Endothelial cell (in vitro differentiated cells): ENCODE measurements around the gene NGEF. TPM values are rescaled to one million over a fixed set of nuclear protein-coding genes. Genes with fewer than 3 reads are reported as not detected.
A peak's percentile ranks its signal among the peaks of the same experiment; 100 is the strongest.

ENCODE experiments used
- DNase-seq: peaks from one replicate; pipeline ENCODE4 v3.0.0; 2021; ENCODE audit warnings: low spot score
- H3K27ac Mint-ChIP-seq: one replicate; pipeline ENCODE4 v1.8.0; 2021; ENCODE audit warnings: mixed read lengths, inconsistent platforms; ENCODE audit not compliant: unreplicated experiment
- H3K27me3 Mint-ChIP-seq: one replicate; pipeline ENCODE4 v1.8.0; 2021; ENCODE audit warnings: mild to moderate bottlenecking, moderate library complexity, mixed read lengths, inconsistent platforms; ENCODE audit not compliant: unreplicated experiment
- H3K36me3 Mint-ChIP-seq: one replicate; pipeline ENCODE4 v1.8.0; 2021; ENCODE audit warnings: mild to moderate bottlenecking, low read depth, mixed read lengths, inconsistent platforms; ENCODE audit not compliant: unreplicated experiment
- H3K4me1 Mint-ChIP-seq: one replicate; pipeline ENCODE4 v1.8.0; 2021; ENCODE audit warnings: mild to moderate bottlenecking, mixed read lengths, inconsistent platforms; ENCODE audit not compliant: unreplicated experiment
- H3K4me3 Mint-ChIP-seq: one replicate; pipeline ENCODE4 v1.8.0; 2021; ENCODE audit warnings: mild to moderate bottlenecking, mixed read lengths, inconsistent platforms; ENCODE audit not compliant: unreplicated experiment
- H3K9me3 Mint-ChIP-seq: one replicate; pipeline ENCODE4 v1.8.0; 2021; ENCODE audit warnings: mixed read lengths, inconsistent platforms; ENCODE audit not compliant: unreplicated experiment
- CTCF ChIP-seq: fragments of 200-600 bp; sonication (generic); IDR thresholded peaks from one replicate; pipeline ENCODE4 v1.5.0; 2021; ENCODE audit warnings: antibody characterized with exemption; ENCODE audit not compliant: unreplicated experiment
- total RNA-seq: library from RNA; stranded (reverse); fragmentation: NEBNext Ultra II Directional; extraction: Animal tissue kit (Norgen Biotek cat#: 25700); gene quantifications from one replicate; pipeline ENCODE4 v1.2.1, GENCODE V29; 2021; ENCODE audit not compliant: unreplicated experiment

The NGEF gene
- total RNA-seq, 1 donor from 2014 or later, result 1.4 TPM

DNA sequence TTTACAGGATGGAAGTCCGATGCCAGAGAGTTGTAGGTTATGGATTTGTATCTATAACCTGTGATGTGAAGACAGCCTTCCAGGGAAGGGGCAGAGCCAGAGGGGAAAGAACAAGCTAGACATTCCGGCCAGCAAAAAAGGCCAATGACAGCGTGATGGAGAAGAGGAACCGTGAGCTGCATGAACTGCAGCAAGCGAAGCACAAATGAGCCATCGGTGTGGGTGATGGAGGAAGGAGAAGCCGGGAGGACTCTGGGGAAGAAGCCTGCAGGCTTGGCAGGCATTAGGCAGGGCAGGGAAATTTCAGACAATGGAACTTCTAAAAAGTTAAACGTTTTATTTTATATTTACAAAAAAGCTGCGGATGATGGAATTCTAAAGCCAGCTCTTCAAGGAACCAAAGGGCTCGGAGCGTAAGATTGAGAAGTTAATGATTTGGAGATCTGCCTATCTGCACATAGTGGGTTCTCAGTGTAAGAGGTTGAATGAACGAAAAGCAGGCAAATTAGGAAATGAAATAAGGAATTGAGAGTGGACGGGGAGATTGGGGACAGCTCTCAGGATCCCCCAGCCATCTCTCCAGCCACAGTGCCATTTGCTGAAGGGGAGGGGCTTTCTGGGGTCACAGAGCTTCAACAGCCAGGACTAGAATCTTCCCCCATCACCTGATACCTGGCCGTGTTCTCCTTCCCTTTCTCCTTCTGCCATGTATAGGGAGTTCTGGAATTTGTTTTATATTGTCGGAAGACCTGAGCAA lies 28.4 kb downstream of the NGEF start:
- no peak overlapping the region for H3K27ac Mint-ChIP-seq
- TF ChIP-seq CTCF, result no peak
- H3K4me3 Mint-ChIP-seq, result no peak overlapping the region
- no peaks in the 10 kb centered on the region for H3K27me3 Mint-ChIP-seq
- DNase-seq, result no peak
- peaks cover 3% of the 10 kb centered on the region for H3K4me1 Mint-ChIP-seq
- no peaks in the 10 kb centered on the region for H3K9me3 Mint-ChIP-seq
- H3K36me3 Mint-ChIP-seq, result no peaks in the 10 kb centered on the region

DNA sequence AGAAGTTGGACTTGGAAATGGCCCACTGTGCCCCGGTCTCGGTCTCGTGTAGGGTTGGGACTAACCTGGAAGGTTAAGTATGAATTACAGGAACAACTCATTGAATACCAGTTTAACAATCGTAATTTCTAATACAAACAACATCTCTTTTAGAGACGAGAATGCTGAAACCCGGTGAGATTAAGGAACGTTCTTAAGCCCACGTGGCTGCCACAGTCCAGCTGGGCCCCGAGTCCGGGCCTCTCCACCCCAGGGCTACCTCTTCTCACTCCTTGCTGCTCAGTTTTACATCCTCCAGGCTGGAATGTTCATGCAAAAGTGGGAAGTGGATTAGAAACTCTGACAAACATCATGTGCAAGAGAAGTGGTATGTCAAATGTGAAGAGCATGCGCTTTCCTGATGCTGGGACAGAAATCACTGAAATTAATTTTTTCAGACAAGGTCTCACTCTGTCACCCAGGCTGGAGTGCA lies 29.4 kb downstream of the NGEF start:
- Mint-ChIP-seq H3K27me3 (no peaks in the 10 kb centered on the region), H3K4me1 (peaks cover 3% of the 10 kb centered on the region), H3K27ac (no peak overlapping the region), H3K36me3 (no peaks in the 10 kb centered on the region), H3K9me3 (no peaks in the 10 kb centered on the region), H3K4me3 (no peak overlapping the region)
- TF ChIP-seq CTCF, result no peak
- no peak for DNase-seq

GRCh38 chr2:232982926-232983668 lies 30.0 kb downstream of the NGEF start:
- no peaks in the 10 kb centered on the region for H3K9me3 Mint-ChIP-seq
- no peaks in the 10 kb centered on the region for H3K36me3 Mint-ChIP-seq
- H3K4me3 Mint-ChIP-seq, result no peak overlapping the region
- no peak overlapping the region for H3K27ac Mint-ChIP-seq
- no peaks in the 10 kb centered on the region for H3K27me3 Mint-ChIP-seq
- DNase-seq, result peak; percentile 18
- peaks cover 3% of the 10 kb centered on the region for H3K4me1 Mint-ChIP-seq
- TF ChIP-seq CTCF, result no peak

- no peak for TF ChIP-seq CTCF
- Mint-ChIP-seq H3K36me3 (no peaks in the 10 kb centered on the region), H3K9me3 (no peaks in the 10 kb centered on the region), H3K27ac (no peak overlapping the region), H3K4me1 (peaks cover 3% of the 10 kb centered on the region), H3K27me3 (no peaks in the 10 kb centered on the region), H3K4me3 (no peak overlapping the region)
- DNase-seq, result no peak
Observed at GRCh38 chr2:232981767-232982360, 31.2 kb downstream of the NGEF start.
